ENCODE data around the gene C3orf22.
A peak's percentile ranks its signal among the peaks of the same experiment; 100 is the strongest.

The C3orf22 gene

DNA sequence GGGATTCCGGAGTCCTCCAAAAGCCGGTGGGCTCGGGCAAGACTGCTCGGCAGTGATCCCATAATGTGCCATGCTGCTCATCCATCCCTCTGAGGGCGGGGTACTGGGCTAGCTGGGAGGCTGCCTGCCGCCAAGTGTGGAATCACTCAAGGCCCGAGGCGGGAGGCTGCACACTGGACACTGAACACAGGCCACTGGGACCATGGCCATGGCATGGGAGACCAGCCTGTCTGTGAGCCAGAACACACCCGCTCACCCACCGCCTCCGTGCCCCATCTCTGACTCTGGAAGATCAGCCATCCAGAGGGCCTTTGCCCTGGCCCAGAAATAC lies 1.4 kb downstream of the C3orf22 start:
- H3K4me3 ChIP-seq (ENCODE audit: low read depth in 1 of 2, low read length in 2 of 2) = no peak overlapping the region

GRCh38 chr3:126556637-126557414 lies 1.9 kb downstream of the C3orf22 start:
- Histone ChIP-seq H3K4me3 (ENCODE audit: low read depth in 1 of 2, low read length in 2 of 2) (no peak overlapping the region), H3K79me2 (ENCODE audit: insufficient read depth, low read length) (no peaks in the 10 kb centered on the region), H3K36me3 (ENCODE audit: insufficient read depth, low read length) (no peaks in the 10 kb centered on the region), H3K9ac (ENCODE audit: low read depth, low read length) (no peak overlapping the region), H3K4me2 (ENCODE audit: insufficient read depth, low read length) (no peak overlapping the region), H4K20me1 (ENCODE audit: insufficient read depth, low read length) (no peaks in the 10 kb centered on the region), H3K27ac (ENCODE audit: low read length) (no peak overlapping the region), H2AFZ (ENCODE audit: low read depth, low read length) (no peak overlapping the region), H3K4me1 (ENCODE audit: insufficient read depth, low read length) (no peaks in the 10 kb centered on the region), H3K27me3 (ENCODE audit: insufficient read depth, low read length, poor library complexity) (no peaks in the 10 kb centered on the region), H3K9me3 (ENCODE audit: insufficient read depth, low read length, severe bottlenecking) (no peaks in the 10 kb centered on the region)
- TF ChIP-seq EZH2 (IDR thresholded peaks at IDR 0.05; ENCODE audit: borderline replicate concordance, low read depth, low read length, severe bottlenecking) (no peak), CTCF (IDR thresholded peaks at IDR 0.05; ENCODE audit: borderline replicate concordance, extremely low read depth, low read length, poor library complexity, severe bottlenecking) (no peak)
- ATAC-seq (ENCODE audit: insufficient read depth, low read depth) (no peak), DNase-seq (peak; percentile 1)

More for the DNA sequence above, 1.4 kb downstream of the C3orf22 start:
- H3K4me1 ChIP-seq (ENCODE audit: insufficient read depth, low read length) = no peaks in the 10 kb centered on the region
- no peaks in the 10 kb centered on the region for H3K27me3 ChIP-seq (ENCODE audit: insufficient read depth, low read length, poor library complexity)
- H3K79me2 ChIP-seq (ENCODE audit: insufficient read depth, low read length) = no peaks in the 10 kb centered on the region
- H3K9me3 ChIP-seq (ENCODE audit: insufficient read depth, low read length, severe bottlenecking) = no peaks in the 10 kb centered on the region
- H4K20me1 ChIP-seq (ENCODE audit: insufficient read depth, low read length) = no peaks in the 10 kb centered on the region
- TF ChIP-seq CTCF (IDR thresholded peaks at IDR 0.05; ENCODE audit: borderline replicate concordance, extremely low read depth, low read length, poor library complexity, severe bottlenecking) = no peak
- TF ChIP-seq EZH2 (IDR thresholded peaks at IDR 0.05; ENCODE audit: borderline replicate concordance, low read depth, low read length, severe bottlenecking) = no peak
- no peak overlapping the region for H3K9ac ChIP-seq (ENCODE audit: low read depth, low read length)
- DNase-seq (peak; percentile 2), ATAC-seq (ENCODE audit: insufficient read depth, low read depth) (no peak)
- H3K36me3 ChIP-seq (ENCODE audit: insufficient read depth, low read length) = no peaks in the 10 kb centered on the region
- H2AFZ ChIP-seq (ENCODE audit: low read depth, low read length) = no peak overlapping the region
- H3K4me2 ChIP-seq (ENCODE audit: insufficient read depth, low read length) = no peak overlapping the region
- no peak overlapping the region for H3K27ac ChIP-seq (ENCODE audit: low read length)

DNA sequence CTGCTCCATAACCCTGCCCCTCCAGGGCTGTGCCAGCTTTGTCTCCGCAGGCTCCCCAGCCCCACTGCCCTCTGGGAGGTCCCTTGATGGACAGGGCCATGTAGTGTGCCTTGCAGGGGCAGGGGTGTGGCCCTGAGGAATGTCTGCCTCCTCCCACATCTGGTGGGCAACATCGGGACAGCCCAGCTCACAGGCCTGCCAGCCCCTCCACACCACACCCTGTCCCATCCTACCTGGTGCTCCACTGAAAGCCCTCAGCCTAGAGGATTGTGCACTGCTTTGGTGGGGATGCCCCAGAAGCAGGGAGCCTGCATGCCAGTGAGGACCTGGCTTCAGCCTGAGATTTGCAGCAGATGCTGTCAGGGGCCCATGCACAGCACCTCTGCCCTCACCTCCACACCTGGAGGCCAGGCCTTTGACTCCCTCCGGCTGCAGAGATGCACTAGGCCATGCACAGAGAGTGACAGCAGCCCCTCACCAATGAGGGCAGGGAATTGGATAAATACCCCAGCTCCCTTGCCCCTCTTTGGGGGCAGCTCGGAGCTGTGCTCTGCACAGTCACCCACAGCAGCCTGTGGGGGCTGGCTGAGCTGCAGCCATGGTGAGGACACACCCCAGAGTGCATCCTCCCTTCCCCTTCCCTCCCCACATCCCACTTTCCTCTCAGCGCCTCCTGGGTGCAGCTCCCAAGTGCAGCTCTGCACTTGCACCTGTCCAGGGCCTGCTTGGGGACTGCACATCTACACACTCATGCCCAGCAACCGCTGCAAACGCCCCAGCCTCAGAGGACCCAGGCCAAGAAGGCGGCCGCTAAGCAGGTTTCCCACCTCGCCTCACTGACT lies 2.7 kb downstream of the C3orf22 start:
- H3K27ac ChIP-seq (ENCODE audit: low read length) = no peak overlapping the region; the same call in 1 of the 2 replicates
- no peaks in the 10 kb centered on the region for H3K9me3 ChIP-seq (ENCODE audit: insufficient read depth, low read length, severe bottlenecking)
- H3K4me2 ChIP-seq (ENCODE audit: insufficient read depth, low read length) = no peak overlapping the region
- ATAC-seq (ENCODE audit: insufficient read depth, low read depth) = no peak
- H3K4me1 ChIP-seq (ENCODE audit: insufficient read depth, low read length) = no peaks in the 10 kb centered on the region
- TF ChIP-seq EZH2 (IDR thresholded peaks at IDR 0.05; ENCODE audit: borderline replicate concordance, low read depth, low read length, severe bottlenecking) (no peak), CTCF (IDR thresholded peaks at IDR 0.05; ENCODE audit: borderline replicate concordance, extremely low read depth, low read length, poor library complexity, severe bottlenecking) (no peak)
- DNase-seq = peak; percentile 2
- no peaks in the 10 kb centered on the region for H3K36me3 ChIP-seq (ENCODE audit: insufficient read depth, low read length)
- no peaks in the 10 kb centered on the region for H3K27me3 ChIP-seq (ENCODE audit: insufficient read depth, low read length, poor library complexity)
- no peaks in the 10 kb centered on the region for H4K20me1 ChIP-seq (ENCODE audit: insufficient read depth, low read length)
- H3K79me2 ChIP-seq (ENCODE audit: insufficient read depth, low read length) = no peaks in the 10 kb centered on the region
- no peak overlapping the region for H3K9ac ChIP-seq (ENCODE audit: low read depth, low read length)
- no peak overlapping the region for H2AFZ ChIP-seq (ENCODE audit: low read depth, low read length)
- no peak overlapping the region for H3K4me3 ChIP-seq (ENCODE audit: low read depth in 1 of 2, low read length in 2 of 2)
